Measurements from ENCODE around the gene ACO2.

- no peak for TF ChIP-seq SPI1 (IDR thresholded peaks at IDR 0.05; ENCODE audit: low read depth, low read length)
- TF ChIP-seq POLR2AphosphoS5 (IDR thresholded peaks at IDR 0.05; ENCODE audit: low read depth, low read length): no peak
- TF ChIP-seq POLR2A (IDR thresholded peaks at IDR 0.05; ENCODE audit: low read depth, low read length): no peak
- TF ChIP-seq TAF1 (IDR thresholded peaks at IDR 0.05; ENCODE audit: low read depth, low read length): no peak
Measured at GRCh38 chr22:41429951-41430332, 39.0 kb upstream of the ACO2 start.
